Activated CD4-positive, alpha-beta T cell treated with anti-CD3 and anti-CD28 coated beads, Interleukin-2, amount 50 U/mL, for 4 hours (primary cell): ENCODE results near the gene TUFM.
"Not testable (repeated sequence)": the region's sequence is repeated elsewhere in the genome, so short reads cannot be mapped to it uniquely, and the experiment has no call there.

ENCODE experiments used
- DNase-seq, 2 experiments: peaks; one replicate each; pipeline ENCODE4 v3.0.0-alpha.2; 2020

The TUFM gene

GRCh38 chr16:28875134-28876018 is 29.2 kb upstream of the TUFM start:
- DNase-seq, result no peak

- DNase-seq, result no peak
These were observed 28.3 kb upstream of the TUFM start for GRCh38 chr16:28874406-28874805.

- DNase-seq, result peak; percentile 44 to 55
These were observed 27.5 kb upstream of the TUFM start for GRCh38 chr16:28873543-28874201.

- DNase-seq, result no peak
These were observed 26.8 kb upstream of the TUFM start for GRCh38 chr16:28872952-28873351.

- DNase-seq, result no peak
These were observed 23.1 kb upstream of the TUFM start for GRCh38 chr16:28869201-28869600.

GRCh38 chr16:28867646-28868045 is 21.5 kb upstream of the TUFM start:
- not testable (repeated sequence) for DNase-seq

- no peak for DNase-seq
These were observed 21.1 kb upstream of the TUFM start for GRCh38 chr16:28867241-28867640.

- DNase-seq, result no peak
These were observed 20.3 kb upstream of the TUFM start for GRCh38 chr16:28866454-28866804.

GRCh38 chr16:28865722-28866453 is 19.7 kb upstream of the TUFM start:
- DNase-seq, result no peak

- no peak for DNase-seq
These were observed 19.0 kb upstream of the TUFM start for GRCh38 chr16:28865001-28865688.

GRCh38 chr16:28863929-28864793 is 18.0 kb upstream of the TUFM start:
- no peak for DNase-seq

- DNase-seq, result no peak
These were observed 13.2 kb upstream of the TUFM start for GRCh38 chr16:28859326-28859725.

GRCh38 chr16:28858421-28858820 is 12.3 kb upstream of the TUFM start:
- no peak for DNase-seq

GRCh38 chr16:28846933-28847273 is 755 bp upstream of the TUFM start:
- no peak for DNase-seq

GRCh38 chr16:28845761-28846079 is 428 bp downstream of the TUFM start:
- DNase-seq, result no peak

- DNase-seq, result peak in 1 of 2 experiments; percentile 39
These were observed 855 bp downstream of the TUFM start for GRCh38 chr16:28845293-28845692.

- DNase-seq, result no peak
These were observed 1.8 kb downstream of the TUFM start for GRCh38 chr16:28844226-28844885.

- no peak for DNase-seq
These were observed 2.4 kb downstream of the TUFM start for GRCh38 chr16:28843766-28844165.

- no peak for DNase-seq
These were observed 3.5 kb downstream of the TUFM start for GRCh38 chr16:28842696-28843095.

GRCh38 chr16:28839899-28840298 is 6.2 kb downstream of the TUFM start:
- DNase-seq, result no peak

- DNase-seq, result no peak
These were observed 7.0 kb downstream of the TUFM start for GRCh38 chr16:28839004-28839639.
